ENCODE results near the gene CWC22.

CWC22 gene

GRCh38 chr2:180046776-180047175, 39.7 kb upstream of the CWC22 start:
- TF ChIP-seq FOXP2 (optimal IDR thresholded peaks at IDR 0.05; ENCODE audit: borderline replicate concordance, extremely low read depth, extremely low read length, insufficient read depth) (no peak), SIN3A (IDR thresholded peaks at IDR 0.05; ENCODE audit: borderline replicate concordance, insufficient read depth, low read length) (no peak), TAF1 (IDR thresholded peaks at IDR 0.05; ENCODE audit: borderline replicate concordance, insufficient read depth, low read length) (no peak), REST (IDR thresholded peaks at IDR 0.05; ENCODE audit: insufficient read depth in 1 of 2, low read depth in 2 of 2, low read length in 2 of 2) (no peak), POLR2AphosphoS5 (IDR thresholded peaks at IDR 0.05; ENCODE audit: low read depth, low read length) (no peak)

GRCh38 chr2:180046202-180046601, 39.1 kb upstream of the CWC22 start:
- TF ChIP-seq TAF1 (IDR thresholded peaks at IDR 0.05; ENCODE audit: borderline replicate concordance, insufficient read depth, low read length) (no peak), POLR2AphosphoS5 (IDR thresholded peaks at IDR 0.05; ENCODE audit: low read depth, low read length) (no peak), FOXP2 (optimal IDR thresholded peaks at IDR 0.05; ENCODE audit: borderline replicate concordance, extremely low read depth, extremely low read length, insufficient read depth) (no peak), REST (IDR thresholded peaks at IDR 0.05; ENCODE audit: insufficient read depth in 1 of 2, low read depth in 2 of 2, low read length in 2 of 2) (no peak), SIN3A (IDR thresholded peaks at IDR 0.05; ENCODE audit: borderline replicate concordance, insufficient read depth, low read length) (no peak)

- TF ChIP-seq POLR2AphosphoS5 (IDR thresholded peaks at IDR 0.05; ENCODE audit: low read depth, low read length) = no peak
- no peak for TF ChIP-seq TAF1 (IDR thresholded peaks at IDR 0.05; ENCODE audit: borderline replicate concordance, insufficient read depth, low read length)
- TF ChIP-seq SIN3A (IDR thresholded peaks at IDR 0.05; ENCODE audit: borderline replicate concordance, insufficient read depth, low read length) = no peak
- no peak for TF ChIP-seq REST (IDR thresholded peaks at IDR 0.05; ENCODE audit: insufficient read depth in 1 of 2, low read depth in 2 of 2, low read length in 2 of 2)
- TF ChIP-seq FOXP2 (optimal IDR thresholded peaks at IDR 0.05; ENCODE audit: borderline replicate concordance, extremely low read depth, extremely low read length, insufficient read depth) = no peak
Measured at GRCh38 chr2:180040146-180040925, 33.2 kb upstream of the CWC22 start.

- TF ChIP-seq POLR2AphosphoS5 (IDR thresholded peaks at IDR 0.05; ENCODE audit: low read depth, low read length) (no peak), FOXP2 (optimal IDR thresholded peaks at IDR 0.05; ENCODE audit: borderline replicate concordance, extremely low read depth, extremely low read length, insufficient read depth) (no peak), SIN3A (IDR thresholded peaks at IDR 0.05; ENCODE audit: borderline replicate concordance, insufficient read depth, low read length) (no peak), REST (IDR thresholded peaks at IDR 0.05; ENCODE audit: insufficient read depth in 1 of 2, low read depth in 2 of 2, low read length in 2 of 2) (no peak), TAF1 (IDR thresholded peaks at IDR 0.05; ENCODE audit: borderline replicate concordance, insufficient read depth, low read length) (no peak)
Measured at GRCh38 chr2:180038997-180039396, 31.9 kb upstream of the CWC22 start.
